CD14-positive monocyte (primary cell): ENCODE measurements around the gene HPS4. TPM values are rescaled to one million over a fixed set of nuclear protein-coding genes. Genes with fewer than 3 reads are reported as not detected.

Experiments
- DNase-seq, 3 donors: peaks; one replicate each; pipeline ENCODE4 v3.0.0-alpha.2; 2011 to 2022
- H2AFZ ChIP-seq: 2 replicates; pipeline ENCODE4 v1.6.0; 2012; ENCODE audit warnings: mild to moderate bottlenecking, low read depth, low read length, inconsistent platforms; ENCODE audit not compliant: insufficient read depth, poor library complexity, severe bottlenecking
- H3K27ac ChIP-seq, 2 donors: 1 replicate in 1 of 2; 2 replicates in 1 of 2; pipeline ENCODE4 v1.5.1; 2012 to 2013; ENCODE audit warnings: low read length in 2 of 2, control low read depth in 1 of 2, inconsistent platforms in 1 of 2, low read depth in 1 of 2, mild to moderate bottlenecking in 1 of 2
- H3K27me3 ChIP-seq, 2 donors: one replicate each; pipeline versions ENCODE4 v1.6.0 to v1.6.1; 2011 to 2013; ENCODE audit warnings: low read length in 2 of 2; ENCODE audit not compliant: control insufficient read depth in 2 of 2, insufficient read depth in 2 of 2
- H3K36me3 ChIP-seq, 2 donors: replicated peaks in 1 of 2; 1 replicate in 1 of 2; 2 replicates in 1 of 2; pipeline versions ENCODE4 v1.5.1 to v1.6.1; 2012 to 2013; ENCODE audit warnings: low read length in 2 of 2, control low read depth in 1 of 2, inconsistent platforms in 1 of 2, mild to moderate bottlenecking in 1 of 2; ENCODE audit not compliant: insufficient read depth in 2 of 2, control insufficient read depth in 1 of 2
- H3K4me1 ChIP-seq, 2 donors: 1 replicate in 1 of 2; 2 replicates in 1 of 2; pipeline versions ENCODE4 v1.5.1 to v1.6.1; 2012 to 2013; ENCODE audit warnings: low read length in 2 of 2, control low read depth in 1 of 2, inconsistent platforms in 1 of 2, mild to moderate bottlenecking in 1 of 2, moderate library complexity in 1 of 2; ENCODE audit not compliant: insufficient read depth in 2 of 2, control insufficient read depth in 1 of 2
- H3K4me2 ChIP-seq: replicated peaks from 2 replicates; pipeline ENCODE3; 2012; ENCODE audit warnings: low read length, moderate library complexity, mild to moderate bottlenecking; ENCODE audit not compliant: poor library complexity, severe bottlenecking; ENCODE audit errors: extremely low read depth
- H3K4me3 ChIP-seq, 3 experiments: fragments of 200-600 bp in 1 of 3; sonication (generic) in 1 of 3; replicated peaks in 1 of 3; 1 replicate in 2 of 3; 2 replicates in 1 of 3; pipeline ENCODE4 v1.5.1; 2011 to 2013; ENCODE audit warnings: low read length in 3 of 3, mild to moderate bottlenecking in 3 of 3, control low read depth in 2 of 3, low read depth in 2 of 3, inconsistent platforms in 1 of 3, moderate library complexity in 1 of 3
- H3K79me2 ChIP-seq: 2 replicates; pipeline ENCODE4 v1.6.0; 2012; ENCODE audit warnings: mild to moderate bottlenecking, control low read depth, inconsistent platforms, low read length, moderate library complexity; ENCODE audit not compliant: insufficient read depth
- H3K9ac ChIP-seq: 2 replicates; pipeline ENCODE4 v1.6.0; 2017; ENCODE audit warnings: low read length, mild to moderate bottlenecking; ENCODE audit not compliant: insufficient read depth, poor library complexity, severe bottlenecking
- H3K9me3 ChIP-seq, 2 donors: replicated peaks in 1 of 2; 1 replicate in 1 of 2; 2 replicates in 1 of 2; pipeline versions ENCODE4 v1.5.1 to v1.6.1; 2012 to 2013; ENCODE audit warnings: low read length in 2 of 2, control low read depth in 1 of 2; ENCODE audit not compliant: control insufficient read depth in 1 of 2, insufficient read depth in 1 of 2
- H4K20me1 ChIP-seq: 2 replicates; pipeline ENCODE4 v1.6.0; 2012; ENCODE audit warnings: mild to moderate bottlenecking, low read length, control low read depth, moderate library complexity; ENCODE audit not compliant: insufficient read depth
- H3K27ac Mint-ChIP-seq, 7 donors: one replicate each; pipeline ENCODE4 v1.8.0; 2020; ENCODE audit warnings: mild to moderate bottlenecking in 7 of 7, mixed read lengths in 7 of 7, moderate library complexity in 6 of 7, inconsistent platforms in 2 of 7
- H3K27me3 Mint-ChIP-seq, 3 donors: one replicate each; pipeline ENCODE4 v1.8.0; 2021 to 2022; ENCODE audit warnings: low read depth in 3 of 3, mild to moderate bottlenecking in 3 of 3, mixed read lengths in 3 of 3, moderate library complexity in 3 of 3, inconsistent platforms in 1 of 3
- H3K36me3 Mint-ChIP-seq, 2 donors: one replicate each; pipeline ENCODE4 v1.8.0; 2020; ENCODE audit warnings: mixed read lengths in 2 of 2, inconsistent platforms in 1 of 2, mild to moderate bottlenecking in 1 of 2
- H3K4me1 Mint-ChIP-seq: one replicate; pipeline ENCODE4 v1.8.0; 2020; ENCODE audit warnings: mild to moderate bottlenecking, mixed read lengths
- H3K4me3 Mint-ChIP-seq, 2 donors: one replicate each; pipeline ENCODE4 v1.8.0; 2020; ENCODE audit warnings: mild to moderate bottlenecking in 2 of 2, mixed read lengths in 2 of 2, moderate library complexity in 1 of 2
- H3K9me3 Mint-ChIP-seq, 7 donors: one replicate each; pipeline ENCODE4 v1.8.0; 2020 to 2022; ENCODE audit warnings: mixed read lengths in 7 of 7, mild to moderate bottlenecking in 6 of 7, moderate library complexity in 6 of 7, inconsistent platforms in 2 of 7
- WGBS: methylation state at CpG from one replicate; pipeline ENCODE4 v1.1.5; 2013; ENCODE audit warnings: missing lambda C conversion rate; ENCODE audit not compliant: insufficient coverage; 5-methylcytosine and 5-hydroxymethylcytosine counted together
- intact Hi-C, 2 donors: fragments of 100-400 bp; cut with micrococcal nuclease; formaldehyde crosslinking; loops; one replicate each; pipeline versions ENCODE4 v1.15.0 to v1.15.1; 2023
- polyA plus RNA-seq, 3 donors: library from polyadenylated mRNA; depleted of rRNA in 1 of 3; unstranded in 2 of 3; stranded (reverse) in 1 of 3; fragments of 300-500 nt in 2 of 3; fragments of >200 nt in 1 of 3; fragmentation: Illumina TruSeq in 2 of 3; gene quantifications; 1 replicate in 2 of 3; 2 replicates in 1 of 3; pipeline ENCODE4 v1.2.3, GENCODE V29; 2012 to 2021
- TF ChIP-seq, protein P1 (sequence below): fragments of 200-600 bp; IDR thresholded peaks from one replicate; pipeline ENCODE4 v1.8.0; 2022; ENCODE audit warnings: antibody characterized with exemption, mild to moderate bottlenecking

HPS4 gene
- polyA plus RNA-seq, 3 donors = 5.7 to 21.6 (median 7.5) TPM

DNA sequence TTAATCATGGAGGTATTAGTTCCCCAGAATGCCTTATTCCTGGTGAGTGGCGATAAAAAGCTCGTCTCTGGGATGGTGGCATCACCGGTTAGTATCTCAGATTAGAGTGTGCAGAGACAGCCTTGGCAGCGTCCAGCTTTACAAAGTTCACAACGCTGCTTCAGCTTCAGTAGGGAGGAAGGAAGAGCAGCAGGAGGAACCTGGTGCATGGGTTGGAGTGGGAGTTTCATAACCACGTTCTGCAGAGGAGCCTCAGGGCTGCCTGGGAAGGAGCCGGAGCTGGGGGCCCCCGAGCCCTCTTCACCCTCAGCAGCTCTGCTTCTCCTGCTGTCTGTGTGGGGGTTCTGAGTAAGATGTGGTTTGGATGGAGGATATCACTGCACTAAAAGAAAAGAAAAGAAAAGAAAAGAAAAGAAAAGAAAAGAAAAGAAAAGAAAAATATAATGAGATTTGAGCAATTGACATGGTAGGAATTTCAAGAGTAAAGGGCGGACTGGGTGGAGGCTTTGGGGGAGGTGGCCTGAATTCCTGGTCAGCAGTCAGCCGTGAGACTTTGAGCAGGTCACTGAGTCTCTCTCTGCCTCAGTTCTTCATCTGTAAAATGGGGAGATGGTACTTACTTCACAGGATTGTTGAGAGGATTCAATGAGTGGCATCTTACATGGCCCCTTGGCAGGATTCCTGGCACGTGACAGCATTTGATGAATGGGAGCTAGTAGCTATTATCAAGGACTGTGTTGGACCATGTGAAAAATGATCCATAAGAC, 48.1 kb downstream of the HPS4 start:
- H3K27ac Mint-ChIP-seq = peak overlapping the region; percentile 33 to 91 (median 87)
- Histone ChIP-seq H3K9me3 (no peaks in the 10 kb centered on the region), H4K20me1 (peaks cover 16% of the 10 kb centered on the region), H3K79me2 (peaks cover 53% of the 10 kb centered on the region), H3K4me3 (peak overlapping the region in 1 of 3 experiments; percentile 26), H3K27me3 (no peaks in the 10 kb centered on the region), H3K4me2 (peak overlapping the region; percentile 25), H3K4me1 (peaks cover 49 to 57% of the 10 kb centered on the region in 2 donors), H2AFZ (peak overlapping the region; percentile 7), H3K27ac (peak overlapping the region; percentile 24 to 44), H3K36me3 (peaks cover 5 to 32% of the 10 kb centered on the region in 2 donors), H3K9ac (no peak overlapping the region)
- H3K36me3 Mint-ChIP-seq = peaks cover 36 to 45% of the 10 kb centered on the region in 2 donors
- 20% methylated on average over 9 of the region's 11 CpGs for WGBS
- no peaks in the 10 kb centered on the region for H3K27me3 Mint-ChIP-seq
- TF ChIP-seq, protein P1, sequence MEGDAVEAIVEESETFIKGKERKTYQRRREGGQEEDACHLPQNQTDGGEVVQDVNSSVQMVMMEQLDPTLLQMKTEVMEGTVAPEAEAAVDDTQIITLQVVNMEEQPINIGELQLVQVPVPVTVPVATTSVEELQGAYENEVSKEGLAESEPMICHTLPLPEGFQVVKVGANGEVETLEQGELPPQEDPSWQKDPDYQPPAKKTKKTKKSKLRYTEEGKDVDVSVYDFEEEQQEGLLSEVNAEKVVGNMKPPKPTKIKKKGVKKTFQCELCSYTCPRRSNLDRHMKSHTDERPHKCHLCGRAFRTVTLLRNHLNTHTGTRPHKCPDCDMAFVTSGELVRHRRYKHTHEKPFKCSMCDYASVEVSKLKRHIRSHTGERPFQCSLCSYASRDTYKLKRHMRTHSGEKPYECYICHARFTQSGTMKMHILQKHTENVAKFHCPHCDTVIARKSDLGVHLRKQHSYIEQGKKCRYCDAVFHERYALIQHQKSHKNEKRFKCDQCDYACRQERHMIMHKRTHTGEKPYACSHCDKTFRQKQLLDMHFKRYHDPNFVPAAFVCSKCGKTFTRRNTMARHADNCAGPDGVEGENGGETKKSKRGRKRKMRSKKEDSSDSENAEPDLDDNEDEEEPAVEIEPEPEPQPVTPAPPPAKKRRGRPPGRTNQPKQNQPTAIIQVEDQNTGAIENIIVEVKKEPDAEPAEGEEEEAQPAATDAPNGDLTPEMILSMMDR = peak; percentile 12
- H3K4me3 Mint-ChIP-seq = peak overlapping the region; percentile 68 to 85
- no peaks in the 10 kb centered on the region for H3K9me3 Mint-ChIP-seq
- intact Hi-C loops = no loop called here
- peaks cover 60% of the 10 kb centered on the region for H3K4me1 Mint-ChIP-seq
- DNase-seq = peak; percentile 9 to 30 (median 21)

DNA sequence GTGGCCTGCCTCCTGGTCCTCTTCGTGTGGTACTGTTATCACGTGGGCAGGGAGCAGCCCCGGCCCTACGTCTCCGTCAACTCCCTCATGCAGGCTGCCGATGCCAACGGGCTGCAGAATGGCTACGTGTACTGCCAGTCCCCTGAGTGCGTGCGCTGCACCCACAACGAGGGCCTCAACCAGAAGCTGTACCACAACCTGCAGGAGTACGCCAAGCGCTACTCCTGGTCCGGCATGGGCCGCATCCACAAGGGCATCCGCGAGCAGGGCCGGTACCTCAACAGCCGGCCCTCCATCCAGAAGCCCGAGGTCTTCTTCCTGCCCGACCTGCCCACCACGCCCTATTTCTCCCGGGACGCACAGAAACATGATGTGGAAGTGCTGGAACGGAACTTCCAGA, 49.8 kb downstream of the HPS4 start:
- Histone ChIP-seq H3K27me3 (no peaks in the 10 kb centered on the region), H3K79me2 (peaks cover 56% of the 10 kb centered on the region), H2AFZ (no peak overlapping the region), H3K9ac (no peak overlapping the region), H3K36me3 (peaks cover 5 to 32% of the 10 kb centered on the region in 2 donors), H3K4me1 (peaks cover 59 to 69% of the 10 kb centered on the region in 2 donors), H3K27ac (peak overlapping the region in 1 of 2 donors; percentile 65), H3K4me3 (no peak overlapping the region), H4K20me1 (peaks cover 16% of the 10 kb centered on the region), H3K4me2 (no peak overlapping the region), H3K9me3 (no peaks in the 10 kb centered on the region)
- H3K27me3 Mint-ChIP-seq = no peaks in the 10 kb centered on the region
- intact Hi-C loops = loop anchor here in 1 of 2 donors (5.0 kb wide), 1 partner anchor 48 kb away; the partner anchor contains the start of genes HPS4 and SRRD
- TF ChIP-seq, protein P1 = no peak
- WGBS = 95% methylated on average over 25 of the region's 25 CpGs
- DNase-seq = no peak
- H3K36me3 Mint-ChIP-seq = peaks cover 38% of the 10 kb centered on the region in 2 donors
- peaks cover 70% of the 10 kb centered on the region for H3K4me1 Mint-ChIP-seq
- H3K9me3 Mint-ChIP-seq = no peaks in the 10 kb centered on the region
- H3K27ac Mint-ChIP-seq = peak overlapping the region in 4 of 7 donors; percentile 27 to 91 (median 52)
- H3K4me3 Mint-ChIP-seq = no peak overlapping the region
